ACHN (cell line): ENCODE data around the gene PDE7B.

ENCODE experiments used
- DNase-seq: peaks from one replicate; pipeline ENCODE4 v3.0.0-alpha.2; 2015
- in situ Hi-C: cut with HindIII; loops from 2 replicates; pipeline ENCODE4 v1.10.0; 2017; ENCODE audit warnings: low sequenced_read_pairs, low pct_ligation_motif_present, low pct_unique_long_range_greater_than_20kb

The PDE7B gene

DNA sequence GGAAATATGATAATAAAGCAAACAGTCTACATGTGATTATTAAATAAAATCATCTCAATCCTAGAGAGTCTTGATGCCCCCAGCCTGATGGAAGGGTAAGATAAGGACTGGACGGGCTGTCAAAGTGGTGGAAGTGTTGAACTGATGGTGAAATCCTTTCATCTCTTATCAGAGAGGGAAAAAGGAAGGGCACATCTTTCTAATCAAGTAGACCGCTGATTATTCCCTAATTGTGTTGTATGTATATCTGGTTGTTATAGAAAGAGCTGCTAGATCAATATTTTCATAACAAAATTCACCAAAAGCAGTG lies 184.5 kb downstream of the PDE7B start:
- DNase-seq = no peak
- in situ Hi-C loops = no loop called here

DNA sequence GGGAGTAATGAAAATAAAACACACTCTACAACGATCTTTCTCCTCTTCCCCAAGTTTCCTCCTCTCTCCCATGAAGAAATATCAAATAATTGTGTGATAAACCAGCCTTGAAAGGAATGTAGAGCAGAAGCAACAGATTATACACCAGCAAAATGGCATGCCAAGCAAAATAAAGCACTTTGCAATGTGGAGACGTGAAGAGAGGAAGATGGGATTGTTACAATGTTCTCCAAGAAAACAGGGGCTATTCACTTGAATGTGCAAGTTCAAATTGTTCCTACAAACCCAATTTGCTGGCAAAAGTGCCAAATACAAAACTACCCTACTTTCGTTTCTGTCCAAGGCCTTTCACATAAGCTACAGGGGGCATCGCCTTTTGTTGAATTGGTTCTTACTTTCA lies 185.1 kb downstream of the PDE7B start:
- no peak for DNase-seq
- in situ Hi-C loops = no loop called here

DNA sequence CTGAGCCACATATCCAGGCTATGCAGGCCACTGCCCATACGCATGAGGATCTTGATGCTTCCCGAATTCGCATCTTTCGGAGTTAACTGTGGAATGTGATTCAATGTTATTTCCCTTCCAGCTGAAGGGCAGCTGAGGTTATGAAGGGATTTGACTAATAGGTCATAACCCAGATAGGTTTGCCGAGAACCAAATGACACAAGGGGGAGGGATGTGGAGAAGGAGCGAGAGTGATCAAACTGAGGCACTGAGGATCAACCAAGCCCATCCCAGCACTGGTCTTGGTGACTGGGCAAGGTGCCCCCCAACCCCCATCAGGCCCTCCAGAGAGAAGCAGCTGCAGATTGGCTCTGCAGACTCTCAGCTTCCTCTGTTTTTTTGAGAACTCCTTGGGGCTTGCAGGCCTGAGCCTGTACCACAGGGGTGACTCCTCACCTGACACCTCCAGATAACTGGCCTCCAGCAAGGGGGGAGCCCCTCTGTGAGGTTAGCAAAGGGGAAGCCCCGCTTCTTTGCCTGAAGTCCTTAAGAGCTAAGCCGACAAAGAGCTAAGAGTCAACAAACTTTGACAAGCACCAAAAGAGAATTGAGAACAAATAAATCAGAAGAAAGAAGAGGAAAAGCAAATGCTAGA lies 185.9 kb downstream of the PDE7B start:
- DNase-seq = no peak
- in situ Hi-C loops = no loop called here

DNA sequence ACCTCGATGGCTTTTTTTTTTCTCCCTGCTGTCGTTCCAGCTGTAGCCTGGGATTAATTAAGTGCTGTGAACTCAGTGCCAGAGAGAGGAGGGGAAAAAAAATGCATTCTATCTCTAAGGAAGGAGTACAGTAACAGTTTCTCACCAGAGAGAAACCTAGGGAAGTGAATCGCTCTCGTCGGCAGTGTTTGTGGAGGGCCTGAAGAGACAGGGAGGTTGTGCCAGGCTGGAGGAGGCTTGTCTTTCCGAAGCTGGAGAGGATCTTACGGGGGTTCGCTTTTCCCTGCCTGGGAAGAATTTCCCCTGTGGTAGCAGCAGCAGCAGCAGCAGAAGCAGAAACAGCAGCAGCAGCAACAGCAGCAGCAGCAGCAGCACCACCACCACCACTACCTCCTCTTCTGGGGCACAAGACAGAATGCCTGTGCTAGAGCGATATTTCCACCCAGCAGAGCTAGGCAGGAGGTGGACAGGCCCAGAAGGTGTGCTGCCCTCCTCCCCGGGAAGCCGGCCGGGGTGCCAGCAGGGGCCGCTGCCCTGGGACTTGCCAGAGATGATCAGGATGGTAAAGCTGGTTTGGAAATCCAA lies 186.5 kb downstream of the PDE7B start:
- in situ Hi-C loops = no loop called here
- DNase-seq = no peak

DNA sequence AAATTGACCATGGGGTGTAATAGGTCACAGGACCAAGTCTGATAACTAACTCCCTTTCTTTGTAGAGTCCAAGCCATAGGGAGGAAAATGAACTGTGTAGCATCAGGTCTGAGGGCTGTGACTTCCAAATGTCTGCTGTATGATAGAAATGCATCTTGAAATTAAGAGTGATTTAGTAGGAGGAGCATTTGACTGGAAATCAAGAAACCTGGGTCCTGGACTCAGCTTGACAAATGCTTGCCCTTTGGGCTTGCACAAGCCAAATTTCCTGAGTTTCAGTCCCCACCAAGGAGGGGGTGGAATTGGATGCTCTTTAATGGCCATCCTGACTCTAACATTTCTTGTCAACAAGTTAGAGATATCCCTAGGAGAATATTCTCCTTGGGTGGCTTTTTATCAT lies 187.0 kb downstream of the PDE7B start:
- no peak for DNase-seq
- in situ Hi-C loops = no loop called here

DNA sequence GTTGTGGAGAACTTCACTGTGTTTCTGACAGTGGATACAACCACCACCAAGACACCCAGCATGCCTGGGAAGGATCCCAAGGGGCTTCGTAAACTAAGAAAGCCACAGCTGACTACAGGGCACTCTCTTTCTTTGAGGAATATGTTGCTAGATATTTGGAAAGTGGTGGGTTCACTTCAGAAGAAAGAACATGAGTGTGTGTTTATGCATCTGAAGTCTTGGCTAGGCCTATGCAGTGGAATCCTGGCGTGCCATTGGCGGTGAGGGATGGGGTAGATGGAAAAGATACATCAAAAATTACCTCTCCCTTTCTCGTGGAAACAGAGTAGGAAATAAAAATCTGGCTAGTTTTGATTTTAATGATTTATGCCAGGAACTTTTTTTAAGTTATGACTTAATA lies 187.7 kb downstream of the PDE7B start:
- no peak for DNase-seq
- in situ Hi-C loops = no loop called here

DNA sequence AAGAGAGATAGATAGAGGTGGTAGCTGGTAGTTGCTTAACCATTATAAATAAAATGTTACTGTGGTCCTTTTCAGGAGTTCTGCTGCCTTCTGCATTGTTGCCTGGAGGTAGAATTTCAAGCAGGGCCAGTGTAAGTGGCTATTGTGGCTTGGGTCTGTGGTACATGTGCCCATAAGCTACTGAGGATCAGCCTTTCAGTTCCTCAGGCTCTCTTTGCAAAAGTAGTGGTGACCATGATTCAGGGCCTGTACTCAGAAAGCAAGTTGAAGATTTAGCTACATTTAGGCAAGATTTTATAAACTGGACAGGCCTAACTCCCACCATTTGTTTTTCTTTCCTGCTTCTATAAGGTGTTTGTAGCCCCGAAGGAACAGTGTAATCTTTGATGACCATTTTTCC lies 199.0 kb downstream of the PDE7B start:
- in situ Hi-C loops = no loop called here
- DNase-seq = no peak

DNA sequence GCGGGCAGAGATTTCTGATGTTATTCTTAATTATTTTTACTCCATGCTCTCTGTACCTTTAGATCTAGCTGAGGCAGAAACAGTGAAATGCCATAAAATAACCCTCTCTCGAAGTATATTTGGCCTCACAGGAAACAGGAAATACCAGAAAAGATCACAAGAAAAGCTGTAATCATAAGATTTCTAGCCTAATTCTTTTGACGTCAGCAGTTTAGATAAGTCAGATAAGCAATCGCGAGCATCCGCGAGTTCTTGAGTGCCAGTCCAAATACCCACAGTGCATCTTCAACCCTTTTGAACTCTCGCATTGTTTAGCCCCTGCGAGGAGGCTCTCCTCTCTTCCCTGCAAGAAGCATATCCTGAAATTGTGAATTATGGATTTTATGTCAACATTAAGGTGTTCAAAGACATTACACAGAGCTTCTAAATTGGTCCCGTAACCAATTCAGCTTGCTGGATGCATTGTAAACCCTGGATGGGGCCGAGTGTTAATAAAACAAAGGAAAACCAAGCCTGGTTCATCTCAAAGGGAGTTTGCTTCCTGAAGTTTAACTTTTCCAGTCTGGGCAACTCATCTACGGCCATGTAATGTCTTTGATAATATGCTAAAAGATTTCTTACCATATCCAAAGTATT lies 199.8 kb downstream of the PDE7B start:
- no peak for DNase-seq
- in situ Hi-C loops = no loop called here

DNA sequence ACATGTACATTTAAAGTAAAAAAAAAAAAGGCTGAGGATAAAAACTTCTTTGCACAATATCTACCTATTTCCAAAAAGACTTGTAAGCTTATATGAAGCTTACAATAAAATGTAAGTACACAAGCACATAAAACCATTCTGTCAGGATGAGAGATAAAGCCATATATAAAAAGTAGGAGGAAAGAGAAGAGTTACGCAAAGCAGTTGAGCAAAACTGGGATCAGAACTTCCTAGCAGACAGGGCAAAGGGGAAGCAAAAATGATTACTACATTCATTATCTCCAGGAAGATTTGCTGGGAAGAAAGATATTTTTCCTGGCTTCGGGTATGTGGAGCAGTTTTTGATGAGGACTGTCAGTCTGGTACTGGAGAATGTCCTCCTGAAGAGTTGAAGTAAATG lies 200.5 kb downstream of the PDE7B start:
- in situ Hi-C loops = no loop called here
- DNase-seq = no peak

DNA sequence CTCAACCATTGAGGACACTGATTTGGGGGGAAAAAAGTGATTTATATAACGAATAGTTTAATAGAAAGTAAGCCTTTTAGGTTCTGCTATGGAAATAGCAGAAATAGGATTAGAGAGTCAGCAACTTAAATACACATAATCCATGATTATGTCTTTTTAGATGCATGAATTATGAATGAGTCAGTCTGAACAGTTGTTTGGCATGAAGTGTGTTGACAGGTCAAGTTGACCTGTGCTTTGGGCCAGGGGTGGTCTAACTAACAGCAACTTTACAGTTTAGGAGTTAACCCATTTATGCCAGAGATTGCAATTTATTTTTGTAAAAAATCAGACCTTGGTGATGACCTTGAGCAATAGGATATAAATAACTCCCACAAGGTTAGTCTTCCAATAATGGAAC lies 207.4 kb downstream of the PDE7B start:
- in situ Hi-C loops = no loop called here
- DNase-seq = no peak

DNA sequence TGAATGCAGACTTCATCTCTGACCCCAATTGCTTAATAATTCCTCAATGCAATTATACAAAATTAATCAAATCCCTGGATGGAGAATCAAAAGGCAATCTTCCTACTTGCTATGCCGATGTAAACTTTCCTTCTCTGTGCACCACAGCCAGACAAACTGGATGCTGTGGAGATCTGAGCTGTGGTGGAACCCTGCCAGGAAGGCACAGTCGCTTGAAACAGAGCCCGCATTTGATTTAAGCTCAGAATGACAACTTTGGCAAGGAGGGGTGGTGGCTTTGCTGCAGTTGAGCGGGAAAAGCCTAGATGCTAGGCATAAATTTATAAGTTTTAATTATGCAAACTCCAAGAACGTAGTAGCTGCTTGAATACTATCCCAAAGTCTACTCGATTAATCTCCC lies 207.8 kb downstream of the PDE7B start:
- DNase-seq = no peak
- in situ Hi-C loops = no loop called here

DNA sequence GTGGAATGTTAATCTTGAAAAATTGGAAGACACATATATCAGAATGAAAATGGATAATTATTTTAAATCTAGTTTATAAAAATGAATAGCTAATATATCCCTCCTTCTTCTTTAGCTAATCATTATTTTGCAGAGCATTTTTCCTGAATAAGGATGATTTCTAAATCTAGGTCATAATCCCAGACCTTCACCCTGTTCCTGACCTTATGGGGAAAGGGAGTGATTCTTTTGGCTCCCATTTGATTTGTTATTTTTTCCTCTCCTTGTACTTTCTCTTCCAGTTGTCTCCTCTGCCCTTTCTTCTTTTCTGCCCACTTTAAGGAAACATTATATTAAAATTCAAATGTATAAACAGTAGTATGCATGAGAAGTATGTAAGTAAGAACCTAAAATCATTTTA lies 208.6 kb downstream of the PDE7B start:
- in situ Hi-C loops = no loop called here
- DNase-seq = no peak

DNA sequence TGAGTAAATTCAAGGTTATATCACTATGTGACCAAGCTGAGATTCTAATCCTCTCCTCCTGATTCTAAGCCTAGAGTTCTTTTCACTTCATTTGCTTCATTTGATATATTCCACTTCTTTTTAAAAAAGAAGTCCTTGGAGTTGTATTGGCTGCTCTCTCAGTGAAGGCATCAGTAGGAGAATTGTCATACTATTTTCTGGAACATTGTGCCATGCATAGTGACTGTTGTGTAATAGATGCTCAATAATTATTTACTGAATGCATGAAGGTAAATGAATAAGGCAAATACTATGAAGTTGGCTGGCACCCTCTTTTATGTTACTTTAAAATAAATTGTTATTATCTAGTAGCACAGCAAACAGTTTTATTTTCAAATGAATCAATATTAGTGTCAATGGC lies 209.3 kb downstream of the PDE7B start:
- in situ Hi-C loops = no loop called here
- no peak for DNase-seq

DNA sequence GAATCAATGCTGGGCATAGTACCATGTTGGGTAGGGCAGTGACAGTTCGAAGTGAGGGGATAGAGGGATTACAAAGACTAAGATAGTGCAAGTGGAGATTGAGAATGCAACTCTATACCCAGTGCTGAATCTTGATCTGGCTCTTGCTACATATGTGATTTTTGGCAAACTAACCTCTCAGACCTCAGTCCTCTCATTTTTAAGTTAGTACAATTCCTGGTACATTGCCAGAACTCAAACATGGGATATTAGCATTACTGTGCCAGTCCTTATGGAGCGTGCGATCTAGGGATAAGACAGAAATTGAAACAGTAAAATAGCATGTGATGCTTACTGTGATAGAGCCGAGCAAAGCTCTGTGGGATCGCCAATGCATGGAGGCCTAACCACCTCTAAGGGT lies 210.2 kb downstream of the PDE7B start:
- in situ Hi-C loops = no loop called here
- DNase-seq = no peak

DNA sequence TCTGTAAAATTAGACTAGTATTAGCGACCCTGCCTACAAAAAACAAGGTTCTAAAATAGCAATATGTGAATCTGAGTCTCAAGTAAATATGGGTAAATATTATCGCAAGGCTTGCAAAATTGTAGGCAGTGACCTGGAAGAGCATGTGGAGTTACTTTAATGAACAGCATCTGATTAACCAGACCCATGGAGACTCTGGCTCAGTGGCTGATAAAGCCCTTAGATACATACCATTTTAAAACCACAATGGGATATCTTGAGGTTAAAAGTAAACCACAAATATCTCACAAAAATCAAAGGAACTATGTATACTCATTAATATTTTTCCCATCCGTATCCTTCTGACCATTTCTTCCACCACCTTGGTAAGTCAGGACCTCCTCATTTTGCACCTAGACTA lies 211.6 kb downstream of the PDE7B start:
- in situ Hi-C loops = no loop called here
- no peak for DNase-seq

DNA sequence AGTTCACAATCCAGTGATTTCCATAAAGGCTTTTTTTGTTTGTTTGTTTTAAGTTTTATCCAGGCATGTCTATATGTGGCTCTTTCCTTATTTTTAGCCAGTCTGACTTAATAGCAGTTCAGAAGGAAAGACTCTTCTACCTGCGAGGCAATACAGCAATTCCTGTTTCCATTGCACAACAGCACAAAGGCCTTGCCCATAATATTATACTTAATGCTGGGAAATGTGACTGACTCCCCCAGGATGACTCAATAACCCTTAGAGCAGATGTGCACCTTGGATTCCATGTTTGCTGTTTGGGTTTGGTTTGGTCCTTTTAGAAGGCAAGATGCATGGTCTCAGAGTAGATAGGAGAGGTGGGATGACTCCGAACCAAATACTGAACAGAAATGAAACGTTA lies 214.5 kb downstream of the PDE7B start:
- no peak for DNase-seq
- in situ Hi-C loops = no loop called here

DNA sequence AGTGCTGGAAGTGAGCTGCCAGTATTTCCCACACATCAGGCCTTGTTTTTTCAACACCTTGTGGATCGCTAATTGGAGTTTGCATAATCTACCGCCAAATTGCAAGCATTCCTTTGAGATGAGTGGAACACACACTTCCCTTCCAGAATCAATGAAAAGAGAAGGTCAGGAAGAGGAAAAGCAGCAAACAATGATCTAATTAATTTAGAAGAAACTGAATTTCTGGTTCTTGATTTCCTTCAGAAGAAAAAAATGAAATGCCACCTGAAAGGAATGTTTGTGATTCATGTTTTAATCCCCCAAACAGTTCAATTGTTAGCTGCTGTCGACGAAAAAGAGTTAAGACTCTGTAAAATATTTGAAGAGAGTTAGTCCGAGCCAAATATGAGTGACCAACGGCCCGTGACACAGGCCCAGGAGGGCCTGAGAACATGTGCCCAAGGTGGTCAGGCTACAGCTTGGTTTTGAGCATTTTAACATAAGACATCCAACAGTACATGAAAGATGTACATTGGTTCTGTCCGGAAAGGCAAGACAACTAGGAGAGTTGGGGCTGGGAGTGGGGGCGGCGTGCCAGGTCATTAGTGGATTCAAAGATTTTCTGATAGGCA lies 216.3 kb downstream of the PDE7B start:
- in situ Hi-C loops = no loop called here
- peak; percentile 32 for DNase-seq

DNA sequence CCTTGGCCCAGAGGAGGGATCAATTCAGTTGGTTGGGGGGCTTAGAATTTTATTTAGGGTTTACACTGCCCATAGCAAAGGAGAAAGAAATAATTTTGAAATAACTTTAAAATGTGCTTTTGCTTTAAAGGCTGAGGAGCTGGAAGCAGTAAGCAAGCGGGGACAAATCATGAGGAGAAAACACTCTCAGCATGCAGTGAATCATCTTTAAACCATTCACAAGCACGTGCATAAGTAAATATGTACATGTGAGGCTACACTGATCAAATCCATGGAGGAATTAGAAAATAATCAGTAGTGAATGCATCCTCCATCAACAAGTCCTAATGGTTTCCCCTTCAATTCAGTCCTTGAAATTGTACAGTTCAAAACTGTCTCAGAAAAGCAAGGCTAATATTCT lies 217.6 kb downstream of the PDE7B start:
- in situ Hi-C loops = no loop called here
- peak; percentile 21 for DNase-seq

DNA sequence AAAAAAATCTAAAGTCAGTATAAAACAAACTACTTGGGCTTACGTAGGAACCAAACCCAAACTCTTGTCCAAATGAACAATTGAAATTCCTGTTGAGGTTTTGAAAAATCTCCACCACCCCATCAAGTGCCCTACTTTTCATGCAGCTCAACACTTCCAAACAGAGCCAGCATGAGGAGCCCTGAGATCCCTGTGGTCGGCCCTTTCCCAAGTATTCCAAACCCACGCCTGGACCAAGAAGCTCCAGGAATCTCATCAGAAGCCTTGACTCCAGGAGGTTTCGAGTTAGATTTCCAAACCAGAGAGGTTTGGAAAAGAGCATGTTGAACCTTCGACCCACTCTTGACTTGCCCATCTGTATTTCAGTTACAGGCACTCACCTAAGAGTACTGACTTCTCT lies 219.3 kb downstream of the PDE7B start:
- DNase-seq = no peak
- in situ Hi-C loops = no loop called here

DNA sequence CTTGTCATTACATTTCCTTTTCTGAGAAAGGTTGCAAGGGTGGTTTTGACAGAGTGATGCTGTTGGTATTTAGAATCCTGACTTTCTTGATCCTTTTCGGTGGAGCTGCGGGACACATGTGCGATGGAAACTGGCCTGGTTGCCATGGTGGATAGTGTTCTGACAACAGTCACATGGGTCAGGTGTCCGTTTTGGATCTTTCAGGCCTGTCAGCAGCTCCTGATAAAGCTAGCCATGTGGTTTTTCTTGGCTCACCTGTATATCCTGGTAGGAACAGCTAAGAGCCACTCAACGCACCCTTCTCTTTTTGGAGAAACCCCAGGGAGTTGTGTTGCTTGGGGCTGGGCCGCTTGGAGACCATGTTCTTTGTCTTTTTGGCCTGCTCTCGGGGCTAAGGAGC lies 221.2 kb downstream of the PDE7B start:
- no peak for DNase-seq
- in situ Hi-C loops = no loop called here
